Esophagus muscularis mucosa (tissue), 4 donors: Measurements from ENCODE around the gene SLC5A4. TPM values are rescaled to one million over a fixed set of nuclear protein-coding genes. Genes with fewer than 3 reads are reported as not detected.

ENCODE experiments used
- DNase-seq: peaks from one replicate; pipeline ENCODE4 v3.0.0-alpha.2; 2017; ENCODE audit errors: extremely low spot score
- H3K27ac ChIP-seq, 4 donors: fragments of 200-600 bp; sonication (generic); replicated peaks in 1 of 4; 1 replicate in 3 of 4; 2 replicates in 1 of 4; pipeline ENCODE4 v1.5.1; 2016 to 2019; ENCODE audit warnings: mild to moderate bottlenecking in 1 of 4
- H3K27me3 ChIP-seq, 4 donors: fragments of 200-600 bp; sonication (generic); one replicate each; pipeline versions ENCODE4 v1.5.1 to v1.6.0; 2016 to 2019
- H3K36me3 ChIP-seq, 4 donors: fragments of 200-600 bp; sonication (generic); one replicate each; pipeline ENCODE4 v1.5.1; 2016 to 2019
- H3K4me1 ChIP-seq, 4 donors: fragments of 200-600 bp; sonication (generic); one replicate each; pipeline ENCODE4 v1.5.1; 2016 to 2019
- H3K4me3 ChIP-seq, 4 donors: fragments of 200-600 bp; sonication (generic); 1 replicate in 2 of 4; 2 replicates in 2 of 4; pipeline ENCODE4 v1.5.1; 2016 to 2019; ENCODE audit warnings: mild to moderate bottlenecking in 4 of 4, moderate library complexity in 1 of 4
- H3K9me3 ChIP-seq, 4 donors: fragments of 200-600 bp; sonication (generic); 1 replicate in 3 of 4; 2 replicates in 1 of 4; pipeline ENCODE4 v1.5.1; 2016 to 2019
- CTCF ChIP-seq, 3 experiments: fragments of 200-600 bp in 2 of 3; fragments of 450-650 bp in 1 of 3; sonication (generic) in 2 of 3; IDR thresholded peaks; one replicate each; pipeline ENCODE4 v1.5.1; 2017 to 2019; ENCODE audit warnings: antibody characterized with exemption in 3 of 3, mild to moderate bottlenecking in 2 of 3, moderate library complexity in 1 of 3
- EP300 ChIP-seq: sonication (generic); formaldehyde crosslinking; IDR thresholded peaks from one replicate; pipeline ENCODE4 v1.6.1; 2017; ENCODE audit warnings: antibody characterized with exemption
- POLR2A ChIP-seq: fragments of 450-650 bp; IDR thresholded peaks from one replicate; pipeline ENCODE4 v1.6.1; 2017; ENCODE audit warnings: antibody characterized with exemption, moderate library complexity, mild to moderate bottlenecking, low read depth
- POLR2AphosphoS5 ChIP-seq, 2 donors: sonication (generic); formaldehyde crosslinking; IDR thresholded peaks; one replicate each; pipeline ENCODE4 v1.6.1; 2017; ENCODE audit warnings: antibody characterized with exemption in 2 of 2
- WGBS: methylation state at CpG from one replicate; pipeline ENCODE4 v1.1.5; 2018; 5-methylcytosine and 5-hydroxymethylcytosine counted together
- intact Hi-C: fragments of 100-400 bp; cut with DNase I; formaldehyde crosslinking; loops from one replicate; pipeline ENCODE4 v1.15.1; 2023
- total RNA-seq, 4 donors: library from RNA; depleted of rRNA; stranded (reverse); fragments of >200 nt; gene quantifications; one replicate each; pipeline versions ENCODE4 v1.1.0 to v1.2.1, GENCODE V29; 2016

SLC5A4 gene
- total RNA-seq, 4 donors from 2014 or later, result 0.19 to 1.2 (median 0.46) TPM; not detected in 1

- H3K9me3 ChIP-seq, result no peaks in the 10 kb centered on the region
- H3K27ac ChIP-seq, result no peak overlapping the region
- H3K4me3 ChIP-seq, result no peak overlapping the region
- peaks cover 0 to 22% (median 0%) of the 10 kb centered on the region in 4 donors for H3K27me3 ChIP-seq
- no peaks in the 10 kb centered on the region for H3K36me3 ChIP-seq
- TF ChIP-seq POLR2A, result no peak
- no peak for TF ChIP-seq EP300
- no peak for TF ChIP-seq CTCF (IDR thresholded peaks at IDR 0.05)
- TF ChIP-seq POLR2AphosphoS5 (IDR thresholded peaks at IDR 0.05), result no peak
- DNase-seq, result no peak
- no peaks in the 10 kb centered on the region for H3K4me1 ChIP-seq
- 86% methylated on average over 2 of the region's 3 CpGs for WGBS
- intact Hi-C loops, result no loop called here
These were observed 69.3 kb downstream of the SLC5A4 start for GRCh38 chr22:32185821-32186220.

DNA sequence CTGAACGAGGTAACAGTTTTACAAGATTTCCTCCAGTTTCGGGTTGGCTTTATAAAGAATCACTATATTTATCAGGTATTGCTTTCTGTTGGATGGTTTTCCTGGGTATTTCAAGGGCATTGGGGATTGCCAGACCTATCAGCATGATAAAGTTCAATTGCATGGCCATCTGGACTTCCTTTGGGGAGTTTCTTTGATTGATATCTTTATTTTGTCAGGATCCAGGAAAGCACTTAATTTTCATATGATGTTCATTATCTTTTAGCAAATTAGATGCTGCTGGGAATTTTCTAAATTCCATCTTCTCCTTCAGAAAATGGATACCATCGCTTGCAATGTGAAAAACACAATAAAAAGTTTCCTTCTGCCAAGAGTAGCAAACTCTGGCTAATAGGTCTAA lies 71.5 kb downstream of the SLC5A4 start:
- WGBS, result 74% methylated on average over 3 of the region's 3 CpGs

GRCh38 chr22:32181043-32181442 lies 74.1 kb downstream of the SLC5A4 start:
- no peak overlapping the region for H3K4me3 ChIP-seq
- peaks cover 0 to 47% (median 4%) of the 10 kb centered on the region in 4 donors for H3K27me3 ChIP-seq
- H3K9me3 ChIP-seq, result peaks cover 0 to 5% (median 0%) of the 10 kb centered on the region in 4 donors
- H3K36me3 ChIP-seq, result no peaks in the 10 kb centered on the region
- DNase-seq, result no peak
- intact Hi-C loops, result no loop called here
- H3K27ac ChIP-seq, result no peak overlapping the region
- WGBS, result 81% methylated on average over 6 of the region's 6 CpGs
- TF ChIP-seq POLR2A, result no peak
- TF ChIP-seq EP300, result no peak
- no peak for TF ChIP-seq CTCF (IDR thresholded peaks at IDR 0.05)
- no peak for TF ChIP-seq POLR2AphosphoS5 (IDR thresholded peaks at IDR 0.05)
- peaks cover 0 to 4% (median under 1%) of the 10 kb centered on the region in 4 donors for H3K4me1 ChIP-seq

More for the DNA sequence above, 71.5 kb downstream of the SLC5A4 start:
- H3K4me3 ChIP-seq, result no peak overlapping the region
- H3K27ac ChIP-seq, result no peak overlapping the region
- H3K36me3 ChIP-seq, result no peaks in the 10 kb centered on the region
- no peak for DNase-seq
- no peaks in the 10 kb centered on the region for H3K4me1 ChIP-seq
- intact Hi-C loops, result no loop called here
- TF ChIP-seq POLR2AphosphoS5 (IDR thresholded peaks at IDR 0.05), result no peak
- TF ChIP-seq POLR2A, result no peak
- TF ChIP-seq EP300, result no peak
- no peak for TF ChIP-seq CTCF (IDR thresholded peaks at IDR 0.05)
- H3K27me3 ChIP-seq, result peaks cover 0 to 21% (median 0%) of the 10 kb centered on the region in 4 donors
- no peaks in the 10 kb centered on the region for H3K9me3 ChIP-seq

DNA sequence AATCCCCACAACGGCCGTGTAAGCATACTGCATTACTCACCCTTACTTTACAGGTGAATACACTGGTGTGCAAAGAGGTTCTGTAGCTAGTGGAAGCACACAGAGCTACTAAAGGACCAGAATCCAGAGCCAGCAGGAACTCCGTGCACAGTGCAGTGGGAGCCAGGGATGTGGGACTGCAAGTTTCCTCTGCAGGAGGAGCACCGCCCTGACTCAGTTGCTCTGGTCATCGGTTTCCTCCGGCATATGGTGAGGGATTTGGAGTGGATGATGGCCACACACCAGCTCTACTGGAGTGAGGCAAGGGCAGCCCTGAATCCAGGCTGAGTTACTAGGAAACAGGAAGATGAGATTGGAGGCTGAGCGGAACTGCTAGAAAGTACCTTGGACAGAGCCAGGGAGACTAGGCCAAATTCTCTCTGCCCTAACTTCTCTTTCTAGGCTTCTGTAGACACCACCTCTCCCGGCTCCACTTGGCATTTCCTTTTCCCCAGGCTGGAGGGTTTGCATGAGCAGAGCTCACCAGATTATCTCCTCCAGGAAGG lies 77.9 kb downstream of the SLC5A4 start:
- WGBS, result 92% methylated on average over 8 of the region's 8 CpGs
- peaks cover 0 to 77% (median 10%) of the 10 kb centered on the region in 4 donors for H3K27me3 ChIP-seq
- H3K9me3 ChIP-seq, result peaks cover 0 to 5% (median 0%) of the 10 kb centered on the region in 4 donors
- TF ChIP-seq EP300, result no peak
- TF ChIP-seq POLR2AphosphoS5 (IDR thresholded peaks at IDR 0.05), result no peak
- TF ChIP-seq POLR2A, result no peak
- no peak for TF ChIP-seq CTCF (IDR thresholded peaks at IDR 0.05)
- H3K36me3 ChIP-seq, result no peaks in the 10 kb centered on the region
- H3K4me3 ChIP-seq, result no peak overlapping the region
- DNase-seq, result no peak
- peaks cover 0 to 8% (median 3%) of the 10 kb centered on the region in 4 donors for H3K4me1 ChIP-seq
- intact Hi-C loops, result no loop called here
- no peak overlapping the region for H3K27ac ChIP-seq
